ENCODE measurements around the gene ATPAF1. TPM values are rescaled to one million over a fixed set of nuclear protein-coding genes. Genes with fewer than 3 reads are reported as not detected.
A peak's percentile ranks its signal among the peaks of the same experiment; 100 is the strongest.
"Not testable (repeated sequence)": the region's sequence is repeated elsewhere in the genome, so short reads cannot be mapped to it uniquely, and the experiment has no call there.

Gene ATPAF1
- total RNA-seq, 1 donor from 2014 or later = 36.2 TPM

DNA sequence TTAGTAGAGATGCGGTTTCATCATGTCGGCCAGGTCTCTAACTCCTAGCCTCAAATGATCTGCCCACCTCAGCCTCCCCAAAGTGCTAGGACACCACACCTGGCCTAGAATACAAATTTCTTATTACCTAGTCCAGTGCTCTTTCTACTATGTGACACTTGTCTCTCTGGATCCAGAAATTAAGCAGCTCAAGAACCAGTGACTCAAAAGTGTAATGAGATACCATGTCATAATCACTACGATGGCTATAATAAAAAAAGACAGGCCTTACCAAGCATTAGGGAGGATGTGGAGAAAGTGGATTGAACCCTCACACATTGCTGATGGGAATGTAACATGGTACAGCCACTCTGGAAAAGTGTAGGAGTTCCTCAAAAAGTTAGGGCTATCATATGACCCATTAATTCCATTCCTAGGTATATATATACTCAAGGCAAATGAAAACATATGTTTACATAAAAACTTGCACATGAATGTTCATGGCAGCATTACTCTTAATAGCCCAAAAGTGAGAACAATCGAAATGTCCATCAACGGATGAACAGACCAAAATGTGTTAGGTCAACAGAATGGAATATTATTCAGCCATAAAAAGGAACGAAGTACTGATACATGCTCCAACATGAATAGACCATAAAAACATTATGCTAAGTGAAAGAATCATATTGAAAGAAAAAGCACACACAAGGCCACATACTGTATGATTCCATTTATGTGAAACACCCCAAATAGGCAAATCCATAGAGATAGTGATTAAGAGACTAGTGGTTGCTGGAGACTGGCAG is 11.8 kb upstream of the ATPAF1 start:
- no peak for DNase-seq

DNA sequence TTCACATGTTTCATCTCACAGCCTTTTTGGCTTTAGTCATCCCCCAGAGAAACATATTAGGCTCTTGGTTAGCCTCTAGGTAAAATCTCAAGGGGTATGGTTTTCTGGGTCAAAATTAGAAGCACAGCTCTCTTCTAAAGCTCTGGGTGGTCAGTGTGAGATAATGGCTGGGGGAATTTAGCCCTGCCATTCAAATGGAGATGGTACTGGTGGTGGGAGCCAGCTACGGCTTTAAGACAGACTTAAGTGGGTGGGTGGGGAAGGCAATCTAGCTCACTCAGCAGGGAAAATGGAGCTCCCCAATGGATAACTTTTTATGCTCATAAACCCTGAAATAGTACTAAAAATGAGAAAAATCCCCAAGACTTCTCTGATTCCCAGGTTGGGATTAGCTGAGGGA is 9.2 kb upstream of the ATPAF1 start:
- no peak for DNase-seq

DNA sequence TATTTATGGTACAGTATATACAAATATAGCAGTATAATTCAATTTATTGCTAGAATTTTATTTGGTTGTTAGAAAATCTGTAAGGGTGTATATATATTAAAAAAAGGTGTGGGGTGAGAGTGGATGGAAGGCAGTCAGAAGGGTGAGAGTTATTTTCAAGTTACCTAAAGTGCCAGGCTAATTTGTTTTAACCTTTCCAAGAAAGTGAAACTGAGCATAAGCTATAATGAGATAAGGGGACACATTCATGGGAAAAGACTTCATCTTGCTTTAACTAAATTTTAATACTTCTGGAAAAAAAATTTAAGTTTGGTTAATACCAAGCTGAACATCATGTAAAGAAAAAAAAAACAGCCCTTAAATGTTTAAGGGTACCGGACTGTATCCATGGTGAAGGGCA is 8.4 kb upstream of the ATPAF1 start:
- DNase-seq = no peak

DNA sequence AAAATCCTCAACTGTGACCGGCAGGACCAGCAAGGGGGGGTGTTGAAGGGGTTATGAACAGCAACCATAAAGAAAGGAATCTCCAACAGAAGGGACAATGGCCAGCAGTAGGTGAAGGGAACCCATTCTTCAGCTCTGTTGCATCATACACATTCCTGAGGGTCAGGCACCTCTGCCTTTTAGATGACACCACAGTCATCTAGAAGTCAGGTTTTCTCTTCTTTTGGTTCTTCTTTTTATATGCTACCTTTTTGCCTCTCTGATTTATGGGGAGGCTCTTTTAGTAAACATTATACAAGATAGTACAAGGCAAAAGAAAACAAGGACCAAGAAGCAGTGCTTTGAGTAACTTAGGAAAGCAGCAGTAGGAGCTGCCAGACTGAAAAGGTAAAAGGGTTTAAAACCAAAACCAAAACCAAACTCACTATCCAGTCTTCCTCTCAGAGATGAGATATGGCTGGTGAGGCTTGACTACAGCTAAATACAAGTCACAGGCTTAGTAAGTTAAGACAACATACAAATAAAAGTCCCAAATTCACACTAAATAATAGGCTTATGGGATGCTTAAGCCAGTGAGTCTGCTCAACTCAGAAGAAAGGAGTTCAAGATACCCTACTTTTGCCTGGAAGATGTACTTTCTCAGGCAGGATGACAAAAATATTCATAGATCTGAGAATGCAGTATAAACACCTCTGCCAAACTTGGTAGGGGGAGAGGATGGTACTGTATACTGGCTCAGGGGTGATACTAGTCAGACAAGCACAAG is 7.6 kb upstream of the ATPAF1 start:
- DNase-seq = no peak

DNA sequence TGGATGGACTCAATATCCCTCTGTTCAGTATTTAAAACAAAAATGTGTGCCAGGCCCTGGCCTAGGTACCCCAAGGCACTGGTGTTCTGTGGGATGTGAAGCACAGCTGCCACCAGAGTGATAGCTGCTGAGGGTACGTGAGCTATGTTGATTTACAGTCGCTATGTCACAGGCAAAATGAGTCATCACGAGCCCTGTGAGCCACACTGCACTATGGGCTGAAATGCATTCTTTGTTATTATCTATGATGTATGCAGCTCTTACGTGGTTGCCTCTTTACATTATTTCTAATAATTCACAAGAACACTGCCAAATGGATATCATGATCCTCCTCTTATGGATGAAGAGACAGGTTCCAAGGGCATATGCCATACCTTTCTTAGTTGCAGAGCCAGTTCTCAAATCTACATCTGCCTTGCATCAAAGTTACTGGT is 5.6 kb upstream of the ATPAF1 start:
- DNase-seq = peak; percentile 55

DNA sequence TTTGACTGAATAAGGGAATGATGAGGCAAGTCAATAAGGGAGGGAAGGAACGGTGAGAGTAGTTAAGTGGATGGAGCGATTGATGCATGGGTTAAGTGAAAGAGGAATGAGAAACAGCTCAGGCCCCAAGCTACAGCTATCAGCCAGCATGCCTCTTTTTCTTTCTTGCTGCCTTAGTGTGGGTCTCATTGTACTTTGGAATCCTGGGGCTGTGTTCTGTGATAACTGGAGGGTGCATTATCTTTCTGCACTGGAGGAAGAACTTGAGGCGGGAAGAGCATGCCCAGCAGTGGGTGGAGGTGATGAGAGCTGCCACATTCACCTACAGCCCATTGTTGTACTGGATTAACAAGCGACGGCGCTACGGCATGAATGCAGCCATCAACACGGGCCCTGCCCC is 4.5 kb upstream of the ATPAF1 start:
- no peak for DNase-seq

DNA sequence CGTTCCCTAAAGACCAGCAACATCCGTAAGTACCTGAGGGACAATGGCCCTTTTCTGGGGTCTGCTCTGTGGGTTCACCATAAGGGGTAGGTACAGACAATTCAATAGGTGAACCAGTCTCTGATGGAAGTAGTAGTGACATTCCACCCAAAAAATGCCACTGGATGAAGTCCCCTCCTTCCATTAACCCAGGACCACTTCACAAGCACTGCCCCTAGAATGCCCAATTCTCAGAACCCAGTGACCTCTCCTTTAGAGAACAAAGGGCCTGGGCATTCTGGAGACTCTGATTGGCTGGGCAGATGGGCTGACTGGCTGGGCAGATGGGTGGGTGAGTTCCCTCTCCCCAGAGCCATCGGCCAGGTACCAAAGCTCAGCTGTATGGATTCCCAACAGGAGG is 3.4 kb upstream of the ATPAF1 start, which contains the start of gene TEX38:
TEX38 (plus strand) TSS at position 301 of the 400 bp plus-strand sequence; CDS start at position 382, 81 bp downstream.
- DNase-seq = no peak

DNA sequence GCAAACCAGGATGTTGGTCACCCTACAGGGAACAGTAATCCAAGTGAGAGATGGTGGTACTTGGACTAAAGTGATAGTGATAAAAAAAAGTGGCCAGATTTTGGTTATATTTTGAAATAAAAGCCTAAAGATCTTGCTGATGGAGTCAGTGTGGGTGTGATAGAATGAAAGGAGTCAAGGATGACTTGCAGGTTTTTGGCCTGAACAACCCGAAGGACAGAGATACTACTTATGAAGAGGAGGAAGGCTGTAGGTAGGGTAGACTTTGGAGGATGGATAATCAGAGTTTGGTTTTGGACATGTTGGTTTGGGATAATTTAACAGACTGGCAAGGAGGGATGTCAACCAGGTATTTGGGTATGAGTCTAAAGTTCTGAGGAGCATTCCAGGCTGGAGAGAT is 2.0 kb upstream of the ATPAF1 start:
- DNase-seq = no peak

DNA sequence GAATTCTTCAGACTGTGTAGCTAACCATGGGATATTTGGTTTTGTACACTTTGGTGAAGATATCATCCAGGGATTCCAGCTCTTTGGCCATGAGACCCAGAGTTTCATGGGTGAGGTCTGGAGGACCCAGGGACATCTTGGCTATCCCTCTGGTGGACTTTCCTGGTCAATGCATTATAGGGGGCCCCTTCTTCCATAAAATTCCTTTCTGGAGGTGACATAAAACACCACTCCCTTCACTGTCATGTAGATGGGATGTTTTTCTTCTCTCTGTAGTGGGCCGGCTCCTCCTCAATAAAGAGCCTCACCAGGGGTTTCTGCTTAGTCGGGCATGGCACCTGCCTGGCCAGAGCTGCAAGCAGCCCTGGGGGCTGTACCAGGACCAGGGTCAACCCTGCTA is 2.2 kb downstream of the ATPAF1 start:
- DNase-seq = no peak

DNA sequence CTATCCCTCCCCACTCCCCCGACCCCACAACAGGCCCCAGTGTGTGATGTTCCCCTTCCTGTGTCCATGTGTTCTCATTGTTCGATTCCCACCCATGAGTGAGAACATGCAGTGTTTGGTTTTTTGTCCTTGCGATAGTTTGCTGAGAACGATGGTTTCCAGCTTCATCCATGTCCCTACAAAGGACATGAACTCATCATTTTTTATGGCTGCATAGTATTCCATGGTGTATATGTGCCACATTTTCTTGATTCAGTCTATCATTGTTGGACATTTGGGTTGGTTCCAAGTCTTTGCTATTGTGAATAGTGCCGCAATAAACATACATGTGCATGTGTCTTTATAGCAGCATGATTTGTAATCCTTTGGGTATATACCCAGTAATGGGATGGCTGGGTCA is 5.2 kb downstream of the ATPAF1 start:
- DNase-seq = not testable (repeated sequence)

DNA sequence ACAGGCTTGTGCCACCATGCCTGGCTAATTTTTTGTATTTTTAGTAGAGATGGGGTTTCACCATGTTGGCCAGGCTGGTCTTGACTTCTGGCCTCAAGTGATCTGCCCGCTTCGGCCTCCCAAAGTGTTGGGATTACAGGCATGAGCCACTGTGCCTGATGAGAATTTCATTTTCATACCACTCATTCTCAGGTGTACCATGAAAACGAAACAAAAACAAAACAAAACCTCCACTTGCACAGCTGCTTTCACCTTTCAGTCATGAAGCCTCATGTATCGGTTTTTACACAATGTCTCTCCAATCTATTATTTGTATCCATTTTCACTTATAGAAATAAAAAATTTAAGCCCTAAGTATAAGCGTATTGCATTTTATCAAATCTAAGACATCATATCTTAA is 8.0 kb downstream of the ATPAF1 start:
- DNase-seq = not testable (repeated sequence)

DNA sequence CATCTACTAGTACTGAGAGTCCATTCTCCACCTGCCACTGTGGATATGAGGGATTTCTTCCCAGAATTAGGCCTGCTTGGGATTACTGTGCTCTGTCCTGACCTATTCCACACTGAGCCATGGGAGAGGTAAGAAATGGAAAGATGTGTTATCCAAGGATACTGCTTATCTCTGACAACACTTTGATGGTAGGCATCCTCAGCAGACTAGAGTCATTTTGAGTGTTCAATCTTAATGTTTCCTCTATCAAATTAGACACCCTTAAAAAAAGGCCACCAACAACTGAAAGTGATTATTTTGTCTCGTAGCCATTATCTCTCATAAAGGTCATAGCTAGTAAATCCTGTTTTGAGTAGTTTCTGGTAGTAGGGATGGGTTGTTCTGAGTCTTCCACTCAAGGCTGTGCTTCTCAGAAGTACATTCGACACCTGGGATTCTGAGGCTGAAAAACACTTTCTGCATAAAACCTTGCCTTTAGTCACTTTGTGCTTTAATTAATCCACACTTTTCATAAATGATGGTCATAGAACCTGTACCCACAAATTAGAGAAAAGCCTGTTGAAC is 8.8 kb downstream of the ATPAF1 start:
- no peak for DNase-seq

DNA sequence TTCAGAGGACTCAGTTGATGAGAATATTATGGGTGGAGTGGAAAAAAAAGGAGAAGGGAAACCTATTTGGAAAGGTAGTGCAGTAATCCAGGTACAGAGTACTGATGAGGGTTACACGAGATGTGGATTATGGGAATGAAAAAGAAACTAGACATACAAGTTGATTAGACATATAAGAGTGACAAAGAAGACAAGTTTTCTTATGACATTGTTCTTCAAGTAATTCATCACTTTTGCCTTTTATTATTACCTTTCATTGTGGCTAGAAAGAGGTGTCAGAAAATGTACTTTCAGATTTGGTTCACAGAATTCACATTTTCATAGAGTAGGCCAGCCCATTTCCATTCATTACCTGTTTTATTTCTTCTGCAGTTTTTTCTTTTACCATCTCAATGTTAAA is 10.4 kb downstream of the ATPAF1 start:
- no peak for DNase-seq

DNA sequence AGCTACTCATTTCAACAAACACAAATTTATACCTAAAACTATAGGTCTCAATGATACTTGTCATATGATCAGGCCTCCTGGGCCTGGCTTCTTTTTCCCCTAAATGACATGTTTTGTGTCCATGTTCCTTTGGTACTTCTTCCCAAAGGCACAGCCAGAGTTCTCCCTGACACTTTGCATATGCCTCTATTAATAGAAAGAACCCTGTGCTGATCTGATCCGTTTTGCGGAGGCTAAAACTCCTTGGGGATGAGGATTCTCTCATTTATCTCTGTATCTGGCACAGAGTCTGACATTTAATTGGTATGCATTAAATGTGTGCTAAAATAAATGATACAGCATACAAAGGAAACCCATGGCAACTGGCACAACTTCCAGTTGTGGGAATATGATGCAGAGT is 11.5 kb downstream of the ATPAF1 start:
- no peak for DNase-seq

DNA sequence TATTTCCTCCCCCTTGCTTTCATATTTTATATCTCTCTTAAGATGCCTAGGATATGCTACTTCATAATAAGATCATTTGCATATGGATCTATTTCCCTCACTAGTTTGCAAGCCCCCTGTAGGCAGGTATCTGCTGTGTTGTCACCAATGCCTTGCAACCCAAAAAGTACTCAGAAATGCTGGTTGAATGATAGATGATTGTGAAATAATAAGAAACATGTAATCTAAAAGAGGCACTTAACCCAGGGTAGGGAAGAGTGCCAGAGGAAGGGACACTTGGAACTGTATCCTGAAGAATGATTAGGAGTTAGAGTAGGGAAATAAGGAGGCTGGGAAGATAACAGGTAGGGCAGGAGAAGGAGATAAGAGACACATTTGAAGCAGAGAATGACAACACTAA is 12.3 kb downstream of the ATPAF1 start:
- DNase-seq = no peak

DNA sequence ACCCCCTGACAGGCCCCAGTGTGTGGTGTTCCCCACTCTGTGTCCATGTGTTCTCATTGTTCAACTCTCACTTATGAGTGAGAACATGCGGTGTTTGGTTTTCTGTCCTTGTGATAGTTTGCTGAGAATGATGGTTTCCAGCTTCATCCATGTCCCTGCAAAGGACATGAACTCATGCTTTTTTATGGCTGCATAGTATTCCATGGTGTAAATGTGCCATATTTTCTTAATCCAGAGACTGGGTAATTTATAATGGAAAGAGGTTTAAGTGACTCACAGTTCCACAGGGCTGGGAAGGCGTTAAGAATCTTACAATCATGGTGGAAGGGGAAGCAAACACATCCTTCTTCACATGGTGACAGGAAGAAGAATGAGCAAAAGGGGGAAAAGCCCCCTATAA is 13.5 kb downstream of the ATPAF1 start:
- DNase-seq = not testable (repeated sequence)

DNA sequence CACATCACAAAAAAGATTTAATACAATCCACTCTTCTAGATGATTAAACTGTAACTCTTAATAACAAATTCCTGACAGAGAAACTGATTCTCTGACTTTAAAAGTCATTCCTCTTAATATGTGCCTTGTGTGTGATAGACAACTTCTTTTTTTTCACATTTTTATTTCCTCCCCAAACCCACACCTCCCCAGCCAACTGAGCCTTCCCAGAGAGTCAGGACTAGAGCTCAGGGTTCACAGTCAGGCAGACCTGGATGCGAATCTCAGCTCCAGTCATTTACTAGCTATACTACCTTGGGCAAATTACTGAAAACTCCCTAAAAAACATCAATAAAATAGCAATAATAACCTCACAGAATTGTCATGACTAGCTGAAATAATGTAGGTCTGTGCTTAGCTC is 14.2 kb downstream of the ATPAF1 start:
- no peak for DNase-seq

DNA sequence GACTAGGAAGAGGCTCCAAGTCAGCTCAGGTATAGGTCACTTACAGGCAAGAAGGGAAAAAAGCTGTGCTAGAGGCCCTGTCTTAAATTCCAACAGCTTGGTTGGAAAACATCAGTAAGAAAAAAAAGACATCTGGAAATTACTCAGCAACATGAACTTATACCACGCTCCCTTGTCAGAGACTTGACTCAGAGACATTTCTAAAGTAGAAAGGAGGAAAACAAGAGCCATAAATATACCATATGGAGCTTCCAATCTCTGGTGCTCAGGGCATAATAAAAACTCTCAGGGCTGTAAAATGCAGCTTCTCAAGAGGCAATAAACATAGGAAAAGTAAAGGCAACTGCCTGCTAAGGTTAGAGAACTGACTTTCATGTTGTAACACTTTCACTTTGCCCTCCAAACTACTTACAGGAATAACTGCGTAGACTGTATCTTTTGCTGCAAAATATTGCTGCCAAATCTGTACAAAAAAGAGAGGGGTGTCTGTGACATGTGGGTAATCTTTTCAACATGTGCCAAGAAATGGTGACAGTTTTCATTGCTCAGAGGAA is 14.7 kb downstream of the ATPAF1 start:
- no peak for DNase-seq

DNA sequence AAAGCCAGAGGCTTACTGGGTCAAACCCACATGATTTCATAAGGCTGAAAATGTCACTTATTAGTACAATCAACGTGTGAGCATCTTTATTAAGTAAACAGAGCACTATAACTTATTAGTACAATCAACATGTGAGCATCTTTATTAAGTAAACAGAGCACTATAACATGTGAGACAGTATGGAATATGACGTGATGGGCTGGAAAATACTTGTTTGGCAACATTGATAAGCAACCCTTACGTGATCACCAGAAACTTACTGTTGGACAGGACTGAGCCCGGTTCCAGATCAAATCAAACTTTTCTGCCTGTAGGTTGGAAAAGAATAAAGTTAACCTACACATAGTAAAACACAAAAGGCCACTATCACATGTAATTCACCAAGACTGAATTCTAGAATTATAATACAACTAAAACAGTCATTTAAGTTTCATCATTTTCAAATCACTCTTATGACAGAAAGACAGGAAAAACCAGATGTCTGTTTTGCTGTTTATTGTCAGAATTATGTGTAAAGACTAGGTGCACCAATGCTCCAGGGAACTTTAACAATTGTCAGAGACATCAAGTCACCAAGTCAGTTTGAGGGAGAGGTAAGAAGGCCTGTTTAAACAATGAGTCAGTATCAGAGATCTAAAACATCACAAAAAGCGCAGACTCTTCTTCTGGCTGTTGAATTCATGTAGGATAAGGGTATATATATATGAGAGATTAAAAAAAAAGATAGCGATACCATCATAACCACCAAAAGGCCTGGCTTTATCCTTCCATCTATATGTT is 15.7 kb downstream of the ATPAF1 start:
- no peak for DNase-seq

DNA sequence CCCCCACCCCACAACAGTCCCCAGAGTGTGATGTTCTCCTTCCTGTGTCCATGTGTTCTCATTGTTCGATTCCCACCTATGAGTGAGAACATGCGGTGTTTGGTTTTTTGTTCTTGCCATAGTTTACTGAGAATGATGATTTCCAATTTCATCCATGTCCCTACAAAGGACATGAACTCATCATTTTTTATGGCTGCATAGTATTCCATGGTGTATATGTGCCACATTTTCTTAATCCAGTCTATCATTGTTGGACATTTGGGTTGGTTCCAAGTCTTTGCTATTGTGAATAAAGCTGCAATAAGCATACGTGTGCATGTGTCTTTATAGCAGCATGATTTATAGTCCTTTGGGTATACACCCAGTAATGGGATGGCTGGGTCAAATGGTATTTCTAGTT is 17.0 kb downstream of the ATPAF1 start:
- not testable (repeated sequence) for DNase-seq

DNA sequence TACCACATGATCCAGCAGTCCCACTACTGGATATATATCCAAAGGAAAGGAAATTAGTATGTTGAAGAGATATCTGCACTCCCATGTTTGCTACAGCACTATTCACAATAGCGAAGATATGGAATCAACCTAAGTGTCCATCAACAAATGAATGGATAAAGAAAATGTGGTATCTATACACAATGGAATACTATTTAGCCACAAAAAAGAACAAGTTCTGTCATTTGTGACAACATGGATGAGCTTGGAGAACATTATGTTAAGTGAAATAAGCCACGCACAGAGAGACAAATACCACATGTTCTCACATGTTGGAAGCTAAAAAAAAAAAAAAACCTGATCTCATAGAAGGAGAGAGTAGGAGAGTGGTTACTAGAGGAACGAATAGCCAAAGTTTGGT is 17.7 kb downstream of the ATPAF1 start:
- DNase-seq = no peak

DNA sequence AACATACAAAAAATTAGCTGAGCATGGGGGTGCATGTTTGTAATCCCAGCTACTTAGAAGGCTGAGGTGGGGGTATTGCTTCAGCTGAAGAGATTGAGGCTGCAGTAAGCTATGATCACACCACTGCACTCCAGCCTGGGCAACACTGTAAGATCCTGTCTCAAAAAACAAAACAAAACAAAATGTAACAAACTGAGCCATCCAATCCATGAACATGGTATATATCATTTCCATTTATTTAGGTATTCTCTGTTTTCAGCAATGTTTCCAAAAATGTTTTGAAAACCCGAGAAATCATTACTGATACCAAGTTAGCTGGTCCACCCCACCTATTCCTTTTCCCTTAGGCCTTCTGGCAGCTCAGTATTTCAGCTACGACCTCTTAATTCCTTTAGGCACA is 18.4 kb downstream of the ATPAF1 start:
- DNase-seq = no peak

DNA sequence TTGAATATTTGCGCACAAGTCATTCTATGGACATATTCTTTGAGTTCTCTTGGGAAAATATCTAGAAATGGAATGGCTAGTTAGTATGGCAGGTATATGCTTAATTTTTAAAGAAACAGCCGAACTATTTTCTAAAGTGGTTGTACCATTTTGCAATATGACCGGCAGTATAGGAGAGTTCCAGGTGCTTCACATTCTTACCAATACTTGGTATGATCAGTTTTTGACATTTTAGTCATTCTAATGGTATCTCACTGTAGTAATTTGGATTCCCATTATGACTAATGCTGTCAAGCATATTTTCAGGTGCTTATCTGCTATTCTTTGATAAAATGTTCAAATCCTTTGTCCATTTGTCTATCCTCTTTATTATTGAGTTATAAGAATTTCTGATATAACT is 20.6 kb downstream of the ATPAF1 start:
- DNase-seq = no peak
